G401 (cell line): Measurements from ENCODE around the gene RABL6. TPM values are rescaled to one million over a fixed set of nuclear protein-coding genes. Genes with fewer than 3 reads are reported as not detected.
A peak's percentile ranks its signal among the peaks of the same experiment; 100 is the strongest.
"Not testable (repeated sequence)": the region's sequence is repeated elsewhere in the genome, so short reads cannot be mapped to it uniquely, and the experiment has no call there.

ENCODE experiments used
- DNase-seq: peaks from one replicate; pipeline ENCODE4 v3.0.0-alpha.2; 2015; ENCODE audit warnings: low spot score
- in situ Hi-C: cut with HindIII; loops from 2 replicates; pipeline ENCODE4 v1.10.0; 2016; ENCODE audit warnings: low sequenced_read_pairs, mixed read lengths
- total RNA-seq: library from RNA; depleted of rRNA; stranded (reverse); fragments of >200 nt; shearing (Covaris generic); gene quantifications from 2 replicates; pipeline ENCODE4 v1.2.3, GENCODE V29; 2014

The RABL6 gene
- total RNA-seq, 1 experiment from 2014 or later, result 222 TPM

- DNase-seq, result peak; percentile 63
- in situ Hi-C loops, result no loop called here
These were observed 22.5 kb downstream of the RABL6 start for GRCh38 chr9:136829981-136830885.

- in situ Hi-C loops, result no loop called here
- DNase-seq, result no peak
These were observed 23.4 kb downstream of the RABL6 start for GRCh38 chr9:136831002-136831719.

- no peak for DNase-seq
- in situ Hi-C loops, result no loop called here
These were observed 24.0 kb downstream of the RABL6 start for GRCh38 chr9:136831720-136832104.

- in situ Hi-C loops, result no loop called here
- DNase-seq, result no peak
These were observed 24.8 kb downstream of the RABL6 start for GRCh38 chr9:136832581-136832980.

- in situ Hi-C loops, DNase-seq: not testable (repeated sequence)
These were observed 25.8 kb downstream of the RABL6 start for GRCh38 chr9:136833381-136834048.

- DNase-seq, result no peak
- in situ Hi-C loops, result no loop called here
These were observed 27.6 kb downstream of the RABL6 start for GRCh38 chr9:136835162-136835931.

GRCh38 chr9:136835932-136836904 lies 28.5 kb downstream of the RABL6 start:
- in situ Hi-C loops, result no loop called here
- DNase-seq, result no peak

- in situ Hi-C loops, result no loop called here
- DNase-seq, result no peak
These were observed 29.6 kb downstream of the RABL6 start for GRCh38 chr9:136837146-136837855.

GRCh38 chr9:136837856-136838277 lies 30.1 kb downstream of the RABL6 start:
- DNase-seq, in situ Hi-C loops: not testable (repeated sequence)

GRCh38 chr9:136838314-136839228 lies 30.8 kb downstream of the RABL6 start:
- in situ Hi-C loops, result no loop called here
- DNase-seq, result peak; percentile 52

GRCh38 chr9:136839229-136840139 lies 31.7 kb downstream of the RABL6 start:
- in situ Hi-C loops, result no loop called here
- DNase-seq, result no peak

- in situ Hi-C loops, result no loop called here
- no peak for DNase-seq
These were observed 32.6 kb downstream of the RABL6 start for GRCh38 chr9:136840140-136840876.

GRCh38 chr9:136840877-136841645 lies 33.3 kb downstream of the RABL6 start:
- in situ Hi-C loops, result no loop called here
- peak; percentile 76 for DNase-seq
